Measurements from ENCODE around the gene FERMT3.

FERMT3 gene

GRCh38 chr11:64176751-64177150, 29.8 kb upstream of the FERMT3 start:
- H3K4me3 ChIP-seq (ENCODE audit: low read length), result no peak overlapping the region
- no peaks in the 10 kb centered on the region for H3K36me3 ChIP-seq (ENCODE audit: control insufficient read depth, low read depth, low read length)
- H3K4me1 ChIP-seq (ENCODE audit: control insufficient read depth, low read depth, low read length), result peaks cover 3% of the 10 kb centered on the region
- H3K9me3 ChIP-seq (ENCODE audit: control insufficient read depth, low read depth, low read length), result no peaks in the 10 kb centered on the region
- no peaks in the 10 kb centered on the region for H3K27me3 ChIP-seq (ENCODE audit: control insufficient read depth, insufficient read depth, low read length)
- H3K27ac ChIP-seq (ENCODE audit: low read length), result no peak overlapping the region
- no peak overlapping the region for H3K9ac ChIP-seq (ENCODE audit: low read length)

DNA sequence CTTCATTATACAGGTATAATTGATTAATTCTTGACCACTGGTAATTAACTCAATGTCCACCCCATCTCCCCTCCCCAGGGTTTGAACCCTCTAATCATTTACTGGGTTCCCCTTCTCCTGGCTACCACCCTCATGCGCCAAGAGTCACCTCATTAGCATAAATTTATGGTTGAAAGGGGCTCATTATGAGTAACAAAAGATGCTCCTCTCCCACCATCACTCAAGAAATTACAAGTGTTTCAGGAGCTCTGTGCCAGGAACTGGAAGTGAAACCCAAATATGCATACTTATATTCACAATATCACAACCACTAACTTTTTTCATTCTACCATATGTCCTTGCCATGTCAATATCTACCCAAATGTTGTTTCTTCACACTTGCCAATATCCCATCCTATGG, 28.3 kb upstream of the FERMT3 start:
- Histone ChIP-seq H3K27me3 (ENCODE audit: control insufficient read depth, insufficient read depth, low read length) (no peaks in the 10 kb centered on the region), H3K9me3 (ENCODE audit: control insufficient read depth, low read depth, low read length) (no peaks in the 10 kb centered on the region), H3K4me1 (ENCODE audit: control insufficient read depth, low read depth, low read length) (peaks cover 5% of the 10 kb centered on the region), H3K9ac (ENCODE audit: low read length) (no peak overlapping the region), H3K4me3 (ENCODE audit: low read length) (no peak overlapping the region), H3K27ac (ENCODE audit: low read length) (no peak overlapping the region), H3K36me3 (ENCODE audit: control insufficient read depth, low read depth, low read length) (no peaks in the 10 kb centered on the region)

GRCh38 chr11:64178951-64179639, 27.4 kb upstream of the FERMT3 start:
- no peak overlapping the region for H3K27ac ChIP-seq (ENCODE audit: low read length)
- H3K9me3 ChIP-seq (ENCODE audit: control insufficient read depth, low read depth, low read length), result no peaks in the 10 kb centered on the region
- H3K4me1 ChIP-seq (ENCODE audit: control insufficient read depth, low read depth, low read length), result peaks cover 5% of the 10 kb centered on the region

DNA sequence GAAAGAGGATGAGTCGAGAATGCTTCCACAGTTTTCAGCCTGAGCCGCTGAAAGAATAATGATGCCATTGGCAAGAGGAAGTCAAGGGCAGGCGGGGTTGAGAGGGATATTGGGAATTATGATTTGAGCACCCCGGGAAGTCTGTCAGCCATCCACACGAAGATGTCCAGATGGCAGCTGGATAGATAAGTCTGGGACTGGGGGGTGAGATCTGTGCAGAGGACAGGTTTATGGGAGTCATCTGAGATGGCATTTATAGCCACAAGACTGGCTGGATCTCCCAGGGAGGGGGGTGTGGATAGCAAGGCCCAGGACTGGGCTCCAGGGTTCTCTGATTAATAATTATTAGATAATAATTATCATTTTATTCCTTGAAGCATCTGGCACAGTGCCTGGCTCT, 25.6 kb upstream of the FERMT3 start:
- H3K9me3 ChIP-seq (ENCODE audit: control insufficient read depth, low read depth, low read length), result no peaks in the 10 kb centered on the region
- H3K27me3 ChIP-seq (ENCODE audit: control insufficient read depth, insufficient read depth, low read length), result no peaks in the 10 kb centered on the region
- H3K9ac ChIP-seq (ENCODE audit: low read length), result no peak overlapping the region
- no peaks in the 10 kb centered on the region for H3K36me3 ChIP-seq (ENCODE audit: control insufficient read depth, low read depth, low read length)
- no peak overlapping the region for H3K4me3 ChIP-seq (ENCODE audit: low read length)
- H3K4me1 ChIP-seq (ENCODE audit: control insufficient read depth, low read depth, low read length), result peaks cover 5% of the 10 kb centered on the region
- H3K27ac ChIP-seq (ENCODE audit: low read length), result no peak overlapping the region

More at GRCh38 chr11:64178951-64179639, 27.4 kb upstream of the FERMT3 start:
- no peaks in the 10 kb centered on the region for H3K36me3 ChIP-seq (ENCODE audit: control insufficient read depth, low read depth, low read length)
- H3K9ac ChIP-seq (ENCODE audit: low read length), result no peak overlapping the region
- H3K27me3 ChIP-seq (ENCODE audit: control insufficient read depth, insufficient read depth, low read length), result no peaks in the 10 kb centered on the region
- no peak overlapping the region for H3K4me3 ChIP-seq (ENCODE audit: low read length)

GRCh38 chr11:64181506-64182411, 24.8 kb upstream of the FERMT3 start:
- no peaks in the 10 kb centered on the region for H3K9me3 ChIP-seq (ENCODE audit: control insufficient read depth, low read depth, low read length)
- H3K4me3 ChIP-seq (ENCODE audit: low read length), result peak overlapping the region; percentile 8
- H3K27me3 ChIP-seq (ENCODE audit: control insufficient read depth, insufficient read depth, low read length), result no peaks in the 10 kb centered on the region
- peaks cover 5% of the 10 kb centered on the region for H3K4me1 ChIP-seq (ENCODE audit: control insufficient read depth, low read depth, low read length)
- H3K36me3 ChIP-seq (ENCODE audit: control insufficient read depth, low read depth, low read length), result no peaks in the 10 kb centered on the region
- no peak overlapping the region for H3K9ac ChIP-seq (ENCODE audit: low read length)
- H3K27ac ChIP-seq (ENCODE audit: low read length), result no peak overlapping the region

GRCh38 chr11:64183890-64184289, 22.6 kb upstream of the FERMT3 start:
- H3K27ac ChIP-seq (ENCODE audit: low read length), result no peak overlapping the region
- no peaks in the 10 kb centered on the region for H3K9me3 ChIP-seq (ENCODE audit: control insufficient read depth, low read depth, low read length)
- no peak overlapping the region for H3K9ac ChIP-seq (ENCODE audit: low read length)

GRCh38 chr11:64185175-64185692, 21.3 kb upstream of the FERMT3 start:
- peak overlapping the region; percentile 92 for H3K4me3 ChIP-seq (ENCODE audit: low read length)
- H3K9me3 ChIP-seq (ENCODE audit: control insufficient read depth, low read depth, low read length), result no peaks in the 10 kb centered on the region
- peak overlapping the region; percentile 97 for H3K9ac ChIP-seq (ENCODE audit: low read length)
- peak overlapping the region; percentile 88 for H3K27ac ChIP-seq (ENCODE audit: low read length)
- peaks cover 8% of the 10 kb centered on the region for H3K4me1 ChIP-seq (ENCODE audit: control insufficient read depth, low read depth, low read length)
- peaks cover 6% of the 10 kb centered on the region for H3K36me3 ChIP-seq (ENCODE audit: control insufficient read depth, low read depth, low read length)
- no peaks in the 10 kb centered on the region for H3K27me3 ChIP-seq (ENCODE audit: control insufficient read depth, insufficient read depth, low read length)

More at GRCh38 chr11:64183890-64184289, 22.6 kb upstream of the FERMT3 start:
- Histone ChIP-seq H3K36me3 (ENCODE audit: control insufficient read depth, low read depth, low read length) (peaks cover 6% of the 10 kb centered on the region), H3K27me3 (ENCODE audit: control insufficient read depth, insufficient read depth, low read length) (no peaks in the 10 kb centered on the region), H3K4me1 (ENCODE audit: control insufficient read depth, low read depth, low read length) (peaks cover 5% of the 10 kb centered on the region), H3K4me3 (ENCODE audit: low read length) (peak overlapping the region; percentile 92)

- Histone ChIP-seq H3K9ac (ENCODE audit: low read length) (peak within 1 kb of the TSS; percentile 97), H3K4me3 (ENCODE audit: low read length) (peak within 1 kb of the TSS; percentile 92), H3K27ac (ENCODE audit: low read length) (peak within 1 kb of the TSS; percentile 88), H3K4me1 (ENCODE audit: control insufficient read depth, low read depth, low read length) (peaks cover 8% of the 10 kb centered on the region), H3K27me3 (ENCODE audit: control insufficient read depth, insufficient read depth, low read length) (no peaks in the 10 kb centered on the region), H3K9me3 (ENCODE audit: control insufficient read depth, low read depth, low read length) (no peaks in the 10 kb centered on the region), H3K36me3 (ENCODE audit: control insufficient read depth, low read depth, low read length) (peaks cover 9% of the 10 kb centered on the region)
Observed at GRCh38 chr11:64185693-64186491, 20.6 kb upstream of the FERMT3 start, which contains the start of gene STIP1. TSS of gene STIP1 (plus strand) at chr11:64186171. CDS start at chr11:64186262, 91 bp downstream.

DNA sequence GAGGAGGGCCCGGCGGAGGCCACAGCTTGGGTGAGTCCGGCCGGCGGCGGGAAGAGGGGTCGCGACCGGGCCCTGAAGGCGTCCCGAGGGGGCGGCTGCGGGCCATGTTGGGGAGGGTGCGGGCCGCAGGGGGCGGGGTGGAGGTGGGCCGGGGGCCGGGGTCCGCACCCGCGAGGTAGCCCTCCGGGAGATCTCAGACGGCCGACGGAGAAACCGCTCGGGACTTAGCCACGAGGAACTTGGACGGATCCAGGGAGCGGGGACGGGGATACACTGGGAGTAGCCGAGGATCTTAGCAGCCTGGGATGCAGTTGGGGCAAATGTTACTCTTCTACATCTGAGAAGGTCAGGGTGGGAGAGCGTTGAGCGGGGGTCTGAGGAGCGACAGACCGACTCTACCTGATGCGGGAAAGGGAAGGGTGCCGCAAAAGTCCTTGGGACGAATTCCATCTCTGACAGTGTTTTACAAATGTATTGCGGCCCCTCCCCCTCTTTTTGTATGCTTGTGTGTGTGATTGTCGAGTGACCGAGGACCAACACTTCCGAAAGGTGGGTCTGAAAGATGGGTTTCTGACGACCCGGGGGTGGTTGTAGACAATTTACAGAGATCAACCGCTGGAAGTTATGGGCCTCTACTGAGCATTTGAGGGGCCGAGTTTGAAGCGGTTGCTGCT, 19.9 kb upstream of the FERMT3 start:
- no peaks in the 10 kb centered on the region for H3K27me3 ChIP-seq (ENCODE audit: control insufficient read depth, insufficient read depth, low read length)
- no peak overlapping the region for H3K27ac ChIP-seq (ENCODE audit: low read length)
- H3K4me3 ChIP-seq (ENCODE audit: low read length), result no peak overlapping the region
- peaks cover 9% of the 10 kb centered on the region for H3K36me3 ChIP-seq (ENCODE audit: control insufficient read depth, low read depth, low read length)
- H3K9me3 ChIP-seq (ENCODE audit: control insufficient read depth, low read depth, low read length), result no peaks in the 10 kb centered on the region
- peaks cover 7% of the 10 kb centered on the region for H3K4me1 ChIP-seq (ENCODE audit: control insufficient read depth, low read depth, low read length)
- H3K9ac ChIP-seq (ENCODE audit: low read length), result no peak overlapping the region

GRCh38 chr11:64192434-64192833, 14.1 kb upstream of the FERMT3 start:
- H3K9me3 ChIP-seq (ENCODE audit: control insufficient read depth, low read depth, low read length), result no peaks in the 10 kb centered on the region
- H3K36me3 ChIP-seq (ENCODE audit: control insufficient read depth, low read depth, low read length), result peaks cover 58% of the 10 kb centered on the region
- no peak overlapping the region for H3K4me3 ChIP-seq (ENCODE audit: low read length)
- no peak overlapping the region for H3K9ac ChIP-seq (ENCODE audit: low read length)
- peaks cover 4% of the 10 kb centered on the region for H3K4me1 ChIP-seq (ENCODE audit: control insufficient read depth, low read depth, low read length)
- H3K27ac ChIP-seq (ENCODE audit: low read length), result no peak overlapping the region
- H3K27me3 ChIP-seq (ENCODE audit: control insufficient read depth, insufficient read depth, low read length), result no peaks in the 10 kb centered on the region
